GM15510 (cell line): Measurements from ENCODE around the gene SMPD3.

ENCODE experiments used
- POLR2A ChIP-seq: IDR thresholded peaks from 3 replicates; pipeline ENCODE4 v1.6.1; 2011; ENCODE audit warnings: borderline replicate concordance; ENCODE audit not compliant: insufficient read length; ENCODE audit errors: extremely low read depth

SMPD3 gene

GRCh38 chr16:68370581-68371275 lies 77.6 kb downstream of the SMPD3 start:
- TF ChIP-seq POLR2A, result no peak

GRCh38 chr16:68369697-68370580 lies 78.4 kb downstream of the SMPD3 start:
- TF ChIP-seq POLR2A, result no peak

GRCh38 chr16:68369168-68369567 lies 79.1 kb downstream of the SMPD3 start:
- TF ChIP-seq POLR2A, result no peak

- no peak for TF ChIP-seq POLR2A
These were observed 79.9 kb downstream of the SMPD3 start for GRCh38 chr16:68368301-68368888.

- TF ChIP-seq POLR2A, result no peak
These were observed 80.4 kb downstream of the SMPD3 start for GRCh38 chr16:68367891-68368290.

- TF ChIP-seq POLR2A, result no peak
These were observed 80.9 kb downstream of the SMPD3 start for GRCh38 chr16:68367440-68367839.

GRCh38 chr16:68367030-68367429 lies 81.3 kb downstream of the SMPD3 start:
- TF ChIP-seq POLR2A, result no peak

GRCh38 chr16:68366062-68366461 lies 82.2 kb downstream of the SMPD3 start:
- TF ChIP-seq POLR2A, result no peak

- no peak for TF ChIP-seq POLR2A
These were observed 83.0 kb downstream of the SMPD3 start for GRCh38 chr16:68365167-68365817.

GRCh38 chr16:68364561-68364998 lies 83.7 kb downstream of the SMPD3 start:
- TF ChIP-seq POLR2A, result no peak

- no peak for TF ChIP-seq POLR2A
These were observed 84.4 kb downstream of the SMPD3 start for GRCh38 chr16:68363658-68364521.

GRCh38 chr16:68362947-68363657 lies 85.2 kb downstream of the SMPD3 start:
- no peak for TF ChIP-seq POLR2A

GRCh38 chr16:68362262-68362913 lies 85.9 kb downstream of the SMPD3 start:
- TF ChIP-seq POLR2A, result no peak
